ENCODE data around the gene SNAPC4. TPM values are rescaled to one million over a fixed set of nuclear protein-coding genes. Genes with fewer than 3 reads are reported as not detected.

The SNAPC4 gene
- total RNA-seq, 1 experiment from 2014 or later: 29.7 TPM

DNA sequence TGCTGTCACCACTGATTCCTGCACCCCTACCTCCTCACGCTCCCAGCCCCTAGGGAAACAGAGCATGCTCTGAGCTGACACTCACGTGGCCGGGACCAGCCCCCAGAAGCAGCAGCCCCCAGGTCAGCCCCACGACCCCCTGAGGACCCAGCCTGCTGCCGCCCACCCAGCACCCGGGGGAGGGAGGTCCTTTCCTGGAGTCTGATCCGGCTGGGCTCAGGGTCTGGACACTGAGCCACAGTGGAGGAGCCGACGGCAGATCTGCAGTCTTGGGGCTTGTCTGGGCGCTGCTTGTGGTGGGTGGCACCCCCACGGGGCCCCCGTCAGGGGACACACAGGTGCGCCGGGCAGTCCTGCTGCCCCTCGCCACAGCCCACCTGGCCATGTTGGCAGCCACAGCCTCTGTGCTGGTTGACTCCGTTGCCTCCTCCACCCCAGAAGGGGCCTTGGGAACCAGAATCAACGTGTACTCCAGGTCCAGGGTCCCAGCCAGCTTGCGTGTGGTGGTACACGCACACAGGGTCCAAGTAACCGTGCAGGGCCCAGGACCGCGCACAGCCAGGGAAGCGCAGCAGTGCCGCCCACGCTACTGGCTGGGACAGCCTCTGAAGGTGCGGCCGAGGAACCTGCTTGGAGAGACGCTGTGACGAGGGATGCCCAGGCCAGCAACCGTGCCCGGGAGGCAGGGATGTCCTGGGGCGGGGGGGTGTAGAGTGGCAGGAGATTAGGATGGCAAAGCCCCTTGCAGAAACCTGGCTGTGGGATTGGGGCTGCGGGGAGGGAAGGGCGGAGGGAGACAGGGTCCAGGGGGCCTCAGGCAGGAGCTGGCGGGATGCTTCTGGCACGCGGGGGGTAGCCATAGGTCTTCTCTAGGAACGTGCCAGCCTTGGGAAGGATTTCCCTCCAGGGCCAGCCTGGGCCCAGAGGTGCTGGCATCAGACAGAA, 39.9 kb downstream of the SNAPC4 start:
- H2BK12ac ChIP-seq (ENCODE audit: insufficient read length, low read depth, low read length): no peak overlapping the region
- no peaks in the 10 kb centered on the region for H3K4me1 ChIP-seq (ENCODE audit: insufficient read depth, low read length)
- no peak for TF ChIP-seq CTCF (conservative IDR thresholded peaks at IDR 0.05)
- no peak overlapping the region for H2AFZ ChIP-seq (ENCODE audit: low read length)
- H4K20me1 ChIP-seq (ENCODE audit: control insufficient read depth, insufficient read depth, insufficient read length): no peaks in the 10 kb centered on the region
- Mint-ChIP-seq H3K27ac (no peak overlapping the region), H3K27me3 (ENCODE audit: low read depth) (no peaks in the 10 kb centered on the region), H3K9me3 (no peaks in the 10 kb centered on the region), H3K4me3 (no peak overlapping the region), H3K4me1 (peaks cover 3 to 5% of the 10 kb centered on the region in 2 experiments; a peak in 1 of 4 replicates), H3K36me3 (ENCODE audit: insufficient read depth in 1 of 3, low read depth in 3 of 3) (peaks cover 0 to 10% (median 3%) of the 10 kb centered on the region in 3 experiments; a peak in 4 of 7 replicates)
- no peak overlapping the region for H2BK20ac ChIP-seq (ENCODE audit: low read depth, low read length, poor library complexity, severe bottlenecking)
- no peak overlapping the region for H2BK5ac ChIP-seq (ENCODE audit: insufficient read length, low read length)
- no peak overlapping the region for H3K18ac ChIP-seq (ENCODE audit: insufficient read length, low read depth, low read length)
- H4K5ac ChIP-seq (ENCODE audit: insufficient read length, low read depth, low read length): no peak overlapping the region
- no peak overlapping the region for H3K4me2 ChIP-seq (ENCODE audit: insufficient read depth, insufficient read length, low read length)
- H3K56ac ChIP-seq (ENCODE audit: insufficient read length, low read depth, low read length): no peak overlapping the region
- no peaks in the 10 kb centered on the region for H3K79me2 ChIP-seq (ENCODE audit: insufficient read depth, low read length)
- H4K91ac ChIP-seq (ENCODE audit: insufficient read length, low read depth, low read length): no peak overlapping the region
- no peak overlapping the region for H3T11ph ChIP-seq (ENCODE audit: low read length)
- no peaks in the 10 kb centered on the region for H3K27me3 ChIP-seq (ENCODE audit: insufficient read depth, low read length)
- no CpG with 5 or more reads among the region's 38 CpGs for WGBS (ENCODE audit: extremely low coverage, insufficient read length, low lambda C conversion rate)
- no peaks in the 10 kb centered on the region for H3K23me2 ChIP-seq (ENCODE audit: insufficient read length, low read depth, low read length, poor library complexity, severe bottlenecking)
- H3K9me3 ChIP-seq (ENCODE audit: control insufficient read depth, low read depth, low read length): no peaks in the 10 kb centered on the region
- no peak overlapping the region for H3K4ac ChIP-seq (ENCODE audit: low read depth, low read length)
- DNase-seq: no peak
- no peak overlapping the region for H2BK15ac ChIP-seq (ENCODE audit: low read depth, low read length)
- no peak overlapping the region for H3K9ac ChIP-seq (ENCODE audit: extremely low read depth, insufficient read length, low read length)
- H3K79me1 ChIP-seq (ENCODE audit: insufficient read depth, low read depth, low read length, poor library complexity, severe bottlenecking): no peaks in the 10 kb centered on the region
- no peak overlapping the region for H2BK120ac ChIP-seq (ENCODE audit: low read depth, low read length, poor library complexity, severe bottlenecking)
- H2AK5ac ChIP-seq (ENCODE audit: insufficient read length, low read length): no peak overlapping the region
- no peak overlapping the region for H3K14ac ChIP-seq (ENCODE audit: insufficient read depth, low read length)
- H4K8ac ChIP-seq (replicated peaks; ENCODE audit: insufficient read length, low read depth, low read length): no peak overlapping the region
- no peak overlapping the region for H3K23ac ChIP-seq (ENCODE audit: insufficient read length, low read depth, low read length)
- no peak overlapping the region for H3K27ac ChIP-seq (ENCODE audit: insufficient read length, low read depth, low read length)
